ENCODE data around the gene CLNS1A.
"Not testable (repeated sequence)": the region's sequence is repeated elsewhere in the genome, so short reads cannot be mapped to it uniquely, and the experiment has no call there.

Gene CLNS1A

GRCh38 chr11:77630157-77630710 lies 7.4 kb downstream of the CLNS1A start:
- no peak for DNase-seq

GRCh38 chr11:77619576-77620198 lies 17.9 kb downstream of the CLNS1A start:
- peak; percentile 17 for DNase-seq

- no peak for DNase-seq
Measured at GRCh38 chr11:77617892-77618291, 19.7 kb downstream of the CLNS1A start.

GRCh38 chr11:77611921-77612320 lies 25.7 kb downstream of the CLNS1A start:
- no peak for DNase-seq

GRCh38 chr11:77609234-77609633 lies 28.4 kb downstream of the CLNS1A start:
- DNase-seq: no peak

GRCh38 chr11:77604281-77604680 lies 33.3 kb downstream of the CLNS1A start:
- DNase-seq: no peak

- no peak for DNase-seq
Measured at GRCh38 chr11:77602381-77603088, 35.1 kb downstream of the CLNS1A start.

GRCh38 chr11:77598195-77598594 lies 39.4 kb downstream of the CLNS1A start:
- DNase-seq: no peak

- no peak for DNase-seq
Measured at GRCh38 chr11:77596626-77597025, 41.0 kb downstream of the CLNS1A start.

- no peak for DNase-seq
Measured at GRCh38 chr11:77593883-77594282, 43.7 kb downstream of the CLNS1A start.

GRCh38 chr11:77592727-77593126 lies 44.9 kb downstream of the CLNS1A start:
- no peak for DNase-seq

- no peak for DNase-seq
Measured at GRCh38 chr11:77590194-77590782, 47.3 kb downstream of the CLNS1A start.

GRCh38 chr11:77589521-77590193 lies 47.9 kb downstream of the CLNS1A start, which contains the start of gene AQP11:
Gene AQP11 (plus strand): TSS chr11:77589953. CDS start chr11:77589993, 40 bp downstream.
- DNase-seq: peak; percentile 94

GRCh38 chr11:77589181-77589520 lies 48.4 kb downstream of the CLNS1A start:
- DNase-seq: no peak

GRCh38 chr11:77580712-77581337 lies 56.8 kb downstream of the CLNS1A start:
- DNase-seq: no peak

GRCh38 chr11:77575428-77575827 lies 62.2 kb downstream of the CLNS1A start:
- not testable (repeated sequence) for DNase-seq

GRCh38 chr11:77570896-77571295 lies 66.7 kb downstream of the CLNS1A start:
- not testable (repeated sequence) for DNase-seq

GRCh38 chr11:77569676-77570070 lies 67.9 kb downstream of the CLNS1A start:
- no peak for DNase-seq

GRCh38 chr11:77568916-77569675 lies 68.5 kb downstream of the CLNS1A start:
- DNase-seq: no peak

GRCh38 chr11:77568306-77568705 lies 69.3 kb downstream of the CLNS1A start:
- no peak for DNase-seq

Measured in right kidney (tissue), 1 donor.